ENCODE data around the gene WWOX.

The WWOX gene

DNA sequence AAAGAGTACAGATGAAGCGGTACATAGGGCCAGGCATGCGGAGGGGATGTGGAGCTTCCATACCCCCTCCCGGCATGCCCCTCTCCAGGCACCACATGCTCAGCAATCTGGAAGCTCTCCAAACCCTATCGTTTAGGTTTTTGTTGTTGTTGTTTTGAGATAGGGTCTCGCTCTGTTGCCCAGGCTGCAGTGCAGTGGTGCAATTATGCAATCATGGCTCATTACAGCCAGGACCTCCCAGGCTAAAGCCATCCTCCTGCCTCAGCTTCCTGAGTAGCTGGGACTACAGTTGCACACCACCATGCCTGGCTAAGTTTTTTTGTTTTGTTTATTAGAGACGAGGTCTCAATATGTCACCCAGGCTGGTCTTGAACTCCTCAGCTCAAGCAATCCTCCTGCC lies 50.8 kb downstream of the WWOX start:
- TF ChIP-seq POLR2A (IDR thresholded peaks at IDR 0.05; ENCODE audit: extremely low read depth, insufficient read length) (no peak), MYC (IDR thresholded peaks at IDR 0.05; ENCODE audit: low read depth, low read length) (no peak)
- TF ChIP-seq, protein P1, sequence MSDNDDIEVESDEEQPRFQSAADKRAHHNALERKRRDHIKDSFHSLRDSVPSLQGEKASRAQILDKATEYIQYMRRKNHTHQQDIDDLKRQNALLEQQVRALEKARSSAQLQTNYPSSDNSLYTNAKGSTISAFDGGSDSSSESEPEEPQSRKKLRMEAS (IDR thresholded peaks at IDR 0.05; ENCODE audit: low read depth, low read length): no peak
- TF ChIP-seq, protein P2, sequence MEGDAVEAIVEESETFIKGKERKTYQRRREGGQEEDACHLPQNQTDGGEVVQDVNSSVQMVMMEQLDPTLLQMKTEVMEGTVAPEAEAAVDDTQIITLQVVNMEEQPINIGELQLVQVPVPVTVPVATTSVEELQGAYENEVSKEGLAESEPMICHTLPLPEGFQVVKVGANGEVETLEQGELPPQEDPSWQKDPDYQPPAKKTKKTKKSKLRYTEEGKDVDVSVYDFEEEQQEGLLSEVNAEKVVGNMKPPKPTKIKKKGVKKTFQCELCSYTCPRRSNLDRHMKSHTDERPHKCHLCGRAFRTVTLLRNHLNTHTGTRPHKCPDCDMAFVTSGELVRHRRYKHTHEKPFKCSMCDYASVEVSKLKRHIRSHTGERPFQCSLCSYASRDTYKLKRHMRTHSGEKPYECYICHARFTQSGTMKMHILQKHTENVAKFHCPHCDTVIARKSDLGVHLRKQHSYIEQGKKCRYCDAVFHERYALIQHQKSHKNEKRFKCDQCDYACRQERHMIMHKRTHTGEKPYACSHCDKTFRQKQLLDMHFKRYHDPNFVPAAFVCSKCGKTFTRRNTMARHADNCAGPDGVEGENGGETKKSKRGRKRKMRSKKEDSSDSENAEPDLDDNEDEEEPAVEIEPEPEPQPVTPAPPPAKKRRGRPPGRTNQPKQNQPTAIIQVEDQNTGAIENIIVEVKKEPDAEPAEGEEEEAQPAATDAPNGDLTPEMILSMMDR (IDR thresholded peaks at IDR 0.05; ENCODE audit: low read depth, low read length): no peak
- no peak overlapping the region for H3K4me3 ChIP-seq (ENCODE audit: low read depth, low read length)
- no peak for DNase-seq (ENCODE audit: low read depth)

DNA sequence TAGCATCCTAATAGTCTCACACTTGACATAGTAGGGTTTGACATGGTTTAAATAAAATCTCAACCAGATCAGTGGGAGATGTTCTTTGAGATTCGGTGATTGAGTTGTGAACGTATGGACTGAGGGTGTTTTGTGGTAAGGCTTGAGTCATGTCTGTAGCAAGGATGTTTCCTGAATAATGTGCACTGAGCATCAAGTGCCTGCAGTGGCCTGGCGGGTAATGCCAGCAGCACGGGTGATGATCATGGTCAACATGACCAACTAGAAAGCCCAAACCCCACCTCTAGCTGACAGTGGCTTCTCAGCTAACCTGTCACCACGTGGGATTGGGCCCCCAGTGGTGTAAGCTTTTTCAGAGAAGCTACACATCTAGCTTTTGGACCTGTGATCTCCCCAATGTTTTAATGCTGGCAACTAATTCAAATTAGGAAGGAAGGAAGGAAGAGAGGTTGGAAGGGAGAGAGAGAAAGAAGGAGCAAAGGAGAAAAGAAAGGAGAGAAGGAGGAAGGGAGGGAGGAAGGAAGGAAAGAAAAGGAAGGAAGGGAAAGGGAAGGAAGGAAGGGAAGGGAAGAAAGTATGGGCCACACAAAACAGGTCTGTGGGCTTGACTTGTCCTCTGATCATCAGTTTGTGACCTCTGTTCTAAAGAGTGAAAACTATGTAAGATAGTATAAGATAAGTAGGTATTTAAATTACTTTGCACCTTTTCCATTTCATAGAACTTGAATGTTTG lies 55.4 kb downstream of the WWOX start:
- DNase-seq (ENCODE audit: low read depth): no peak
- no peak for TF ChIP-seq POLR2A (IDR thresholded peaks at IDR 0.05; ENCODE audit: extremely low read depth, insufficient read length)
- TF ChIP-seq, protein P1 (IDR thresholded peaks at IDR 0.05; ENCODE audit: low read depth, low read length): no peak
- no peak for TF ChIP-seq MYC (IDR thresholded peaks at IDR 0.05; ENCODE audit: low read depth, low read length)
- TF ChIP-seq, protein P2 (IDR thresholded peaks at IDR 0.05; ENCODE audit: low read depth, low read length): no peak
- H3K4me3 ChIP-seq (ENCODE audit: low read depth, low read length): no peak overlapping the region

DNA sequence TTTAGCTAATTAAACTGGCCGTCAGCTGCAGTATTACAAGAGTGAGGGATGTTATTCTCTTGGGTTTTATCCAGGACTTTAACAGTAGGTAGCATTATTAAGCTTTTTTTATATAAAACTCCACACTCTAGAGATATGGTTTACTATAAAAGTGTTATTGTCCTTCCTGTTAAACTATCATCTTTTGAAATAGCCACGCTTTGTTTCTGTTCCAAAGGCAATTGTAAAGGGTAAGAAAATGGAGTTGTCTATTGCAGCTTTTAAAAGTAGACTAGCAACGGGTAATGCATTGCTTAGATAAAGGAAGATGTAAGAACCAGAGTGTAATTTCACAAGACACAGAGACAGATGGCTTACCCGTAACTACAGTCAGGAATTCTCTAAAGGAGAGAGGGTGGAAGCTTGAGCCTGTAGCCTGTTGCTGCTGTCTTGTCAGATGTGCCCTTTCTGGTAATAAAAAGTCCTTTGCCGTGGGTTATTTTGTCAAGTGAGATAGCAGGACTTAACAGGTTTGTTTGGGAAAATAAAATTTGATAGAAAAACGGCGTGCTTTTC lies 56.4 kb downstream of the WWOX start:
- no peak overlapping the region for H3K4me3 ChIP-seq (ENCODE audit: low read depth, low read length)
- no peak for TF ChIP-seq POLR2A (IDR thresholded peaks at IDR 0.05; ENCODE audit: extremely low read depth, insufficient read length)
- TF ChIP-seq, protein P2 (IDR thresholded peaks at IDR 0.05; ENCODE audit: low read depth, low read length): no peak
- TF ChIP-seq, protein P1 (IDR thresholded peaks at IDR 0.05; ENCODE audit: low read depth, low read length): no peak
- no peak for TF ChIP-seq MYC (IDR thresholded peaks at IDR 0.05; ENCODE audit: low read depth, low read length)
- no peak for DNase-seq (ENCODE audit: low read depth)

DNA sequence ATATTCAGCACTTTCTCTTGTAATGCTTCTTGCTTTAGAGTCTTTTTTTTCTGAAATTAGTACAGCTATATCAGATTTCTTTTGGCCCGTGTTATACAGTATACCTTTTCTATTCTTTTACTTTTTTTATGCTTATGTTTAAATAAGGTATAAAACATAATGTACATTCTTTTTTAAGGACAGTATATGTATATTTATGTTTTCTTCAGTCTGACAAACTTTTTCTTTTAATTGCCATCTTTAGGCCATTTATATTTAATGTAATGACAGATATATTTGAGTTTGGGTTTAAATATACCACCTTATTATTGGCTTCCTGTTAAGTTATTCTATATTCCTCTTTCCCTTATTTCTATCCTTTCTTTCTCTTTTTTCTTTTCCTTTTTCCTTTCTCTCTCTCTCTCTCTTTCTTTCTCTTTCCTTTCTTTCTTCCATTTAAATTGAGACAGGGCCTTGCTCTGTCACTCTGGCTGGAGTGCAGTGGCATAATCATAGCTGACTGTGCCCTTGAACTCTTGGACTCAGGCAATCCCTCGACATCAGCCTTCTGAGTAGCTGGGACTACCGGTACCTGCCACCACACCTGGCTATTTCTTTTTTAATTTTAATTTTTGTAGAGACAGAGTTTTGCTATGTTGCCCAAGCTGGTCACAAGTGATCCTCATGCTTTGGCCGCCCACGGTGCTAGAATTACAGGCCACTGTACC lies 61.7 kb downstream of the WWOX start:
- DNase-seq (ENCODE audit: low read depth): no peak
- H3K4me3 ChIP-seq (ENCODE audit: low read depth, low read length): no peak overlapping the region
- TF ChIP-seq POLR2A (IDR thresholded peaks at IDR 0.05; ENCODE audit: extremely low read depth, insufficient read length) (no peak), MYC (IDR thresholded peaks at IDR 0.05; ENCODE audit: low read depth, low read length) (no peak)
- TF ChIP-seq, protein P1 (IDR thresholded peaks at IDR 0.05; ENCODE audit: low read depth, low read length): no peak
- TF ChIP-seq, protein P2 (IDR thresholded peaks at IDR 0.05; ENCODE audit: low read depth, low read length): no peak

DNA sequence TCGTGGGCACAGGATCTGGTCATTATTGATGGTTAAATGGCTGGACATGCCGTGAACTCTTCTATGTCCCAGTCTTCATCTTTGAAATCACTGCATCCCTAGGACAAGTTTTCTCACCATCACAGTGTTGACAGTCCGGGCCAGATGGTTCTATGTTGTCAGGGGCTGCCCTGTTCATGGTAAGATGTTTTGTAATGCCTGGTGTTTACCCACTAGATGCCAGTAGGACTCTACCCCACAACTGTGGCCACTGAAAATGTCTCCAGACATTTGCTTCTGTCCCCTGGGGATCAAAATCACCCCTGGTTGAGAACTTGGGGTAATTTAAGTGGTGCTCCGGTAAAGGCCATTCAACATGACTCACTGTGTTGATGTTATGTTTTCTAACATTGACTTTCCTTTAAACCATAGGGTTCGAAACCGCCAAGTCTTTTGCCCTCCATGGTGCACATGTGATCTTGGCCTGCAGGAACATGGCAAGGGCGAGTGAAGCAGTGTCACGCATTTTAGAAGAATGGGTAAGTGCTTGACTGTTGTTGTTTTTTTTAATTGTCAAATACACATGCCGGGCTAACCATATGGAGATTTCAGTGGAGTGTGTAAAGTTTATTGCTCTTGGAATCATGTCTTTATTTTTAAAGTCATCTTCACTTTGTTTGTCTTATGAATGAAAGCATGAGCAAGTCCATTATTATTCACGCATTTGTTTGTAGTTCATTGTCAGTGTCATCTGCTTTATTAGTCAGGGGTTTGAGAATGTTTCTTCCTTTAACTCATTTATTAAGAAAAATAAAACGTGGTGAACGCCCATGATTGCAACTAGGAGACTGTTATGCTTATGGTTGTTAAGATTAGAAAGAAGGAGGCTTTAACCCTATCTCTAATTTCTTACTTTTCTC lies 64.6 kb downstream of the WWOX start:
- no peak for TF ChIP-seq POLR2A (IDR thresholded peaks at IDR 0.05; ENCODE audit: extremely low read depth, insufficient read length)
- TF ChIP-seq, protein P1 (IDR thresholded peaks at IDR 0.05; ENCODE audit: low read depth, low read length): no peak
- TF ChIP-seq, protein P2 (IDR thresholded peaks at IDR 0.05; ENCODE audit: low read depth, low read length): no peak
- DNase-seq (ENCODE audit: low read depth): no peak
- H3K4me3 ChIP-seq (ENCODE audit: low read depth, low read length): no peak overlapping the region

All from NB4 (cell line).